Stomach (tissue), 9 donors: ENCODE measurements around the gene KCNJ16. TPM values are rescaled to one million over a fixed set of nuclear protein-coding genes. Genes with fewer than 3 reads are reported as not detected.

Experiments used
- DNase-seq, 2 donors: peaks; one replicate each; pipeline versions ENCODE4 v3.0.0 to v3.0.0-alpha.2; 2013 to 2019
- H3K27ac ChIP-seq, 5 donors: fragments of 200-600 bp in 4 of 5; sonication (generic) in 4 of 5; one replicate each; pipeline ENCODE4 v1.5.1; 2013 to 2019; ENCODE audit warnings: mild to moderate bottlenecking in 1 of 5, moderate library complexity in 1 of 5
- H3K27me3 ChIP-seq, 3 donors: fragments of 200-600 bp; sonication (generic); one replicate each; pipeline ENCODE4 v1.5.1; 2017 to 2019; ENCODE audit warnings: mixed run types in 1 of 3
- H3K36me3 ChIP-seq, 4 donors: fragments of 200-600 bp; sonication (generic); 1 replicate in 3 of 4; 2 replicates in 1 of 4; pipeline ENCODE4 v1.5.1; 2016 to 2019
- H3K4me1 ChIP-seq, 4 donors: fragments of 200-600 bp; sonication (generic); one replicate each; pipeline ENCODE4 v1.5.1; 2016 to 2019
- H3K4me3 ChIP-seq, 4 donors: fragments of 200-600 bp; sonication (generic) in 3 of 4; one replicate each; pipeline ENCODE4 v1.5.1; 2016 to 2019; ENCODE audit warnings: mild to moderate bottlenecking in 1 of 4
- H3K9me3 ChIP-seq, 4 donors: fragments of 200-600 bp; sonication (generic); one replicate each; pipeline ENCODE4 v1.5.1; 2016 to 2019
- EP300 ChIP-seq: sonication (generic); formaldehyde crosslinking; IDR thresholded peaks from one replicate; pipeline ENCODE4 v1.6.1; 2017; ENCODE audit warnings: antibody characterized with exemption
- POLR2A ChIP-seq, 4 donors: fragments of 450-650 bp; IDR thresholded peaks; one replicate each; pipeline ENCODE4 v1.6.1; 2016; ENCODE audit warnings: antibody characterized with exemption in 4 of 4, control low read depth in 2 of 4, mild to moderate bottlenecking in 1 of 4, moderate library complexity in 1 of 4
- POLR2AphosphoS5 ChIP-seq, 3 donors: sonication (generic); formaldehyde crosslinking; IDR thresholded peaks; one replicate each; pipeline ENCODE4 v1.6.1; 2016; ENCODE audit warnings: antibody characterized with exemption in 3 of 3
- WGBS, 5 donors: extraction: QIAGEN DNeasy Blood & Tissue Kit in 3 of 5; methylation state at CpG; one replicate each; pipeline versions ENCODE4 v1.1.5 to v1.1.7; 2013 to 2018; 5-methylcytosine and 5-hydroxymethylcytosine counted together
- intact Hi-C: fragments of 100-400 bp; cut with DNase I; formaldehyde crosslinking; loops from one replicate; pipeline ENCODE4 v1.15.1; 2023; ENCODE audit warnings: low total_unique reads
- polyA plus RNA-seq, 3 donors: library from polyadenylated mRNA; stranded (reverse); fragments of 200-250 nt; gene quantifications; one replicate each; pipeline ENCODE4 v1.2.3, GENCODE V29; 2013
- total RNA-seq, 5 donors: library from RNA; depleted of rRNA; stranded (reverse); fragments of >200 nt; gene quantifications; one replicate each; pipeline versions ENCODE4 v1.1.0 to v1.2.3, GENCODE V29; 2014 to 2016
- TF ChIP-seq, protein P1 (sequence below), 7 experiments: fragments of 450-650 bp in 4 of 7; fragments of 200-600 bp in 3 of 7; sonication (generic) in 3 of 7; IDR thresholded peaks; one replicate each; pipeline ENCODE4 v1.5.1; 2016 to 2019; ENCODE audit warnings: antibody characterized with exemption in 7 of 7, control low read depth in 2 of 7, mild to moderate bottlenecking in 1 of 7
- donor health status: healthy with polysubstance abuse.
- donor health status: Bipolar disorder and iron deficiency.
- donor health status: healthy.

KCNJ16 gene
- total and polyA plus RNA-seq, 8 donors, result 5.9 to 135 (median 12.9) TPM; not detected in 1

DNA sequence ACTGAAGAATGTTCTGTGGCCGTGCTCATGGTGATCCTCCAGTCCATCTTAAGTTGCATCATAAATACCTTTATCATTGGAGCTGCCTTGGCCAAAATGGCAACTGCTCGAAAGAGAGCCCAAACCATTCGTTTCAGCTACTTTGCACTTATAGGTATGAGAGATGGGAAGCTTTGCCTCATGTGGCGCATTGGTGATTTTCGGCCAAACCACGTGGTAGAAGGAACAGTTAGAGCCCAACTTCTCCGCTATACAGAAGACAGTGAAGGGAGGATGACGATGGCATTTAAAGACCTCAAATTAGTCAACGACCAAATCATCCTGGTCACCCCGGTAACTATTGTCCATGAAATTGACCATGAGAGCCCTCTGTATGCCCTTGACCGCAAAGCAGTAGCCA is 57.5 kb downstream of the KCNJ16 start:
- TF ChIP-seq EP300, result no peak
- TF ChIP-seq POLR2AphosphoS5 (IDR thresholded peaks at IDR 0.05), result no peak
- no peak for TF ChIP-seq POLR2A (IDR thresholded peaks at IDR 0.05)
- TF ChIP-seq, protein P1, sequence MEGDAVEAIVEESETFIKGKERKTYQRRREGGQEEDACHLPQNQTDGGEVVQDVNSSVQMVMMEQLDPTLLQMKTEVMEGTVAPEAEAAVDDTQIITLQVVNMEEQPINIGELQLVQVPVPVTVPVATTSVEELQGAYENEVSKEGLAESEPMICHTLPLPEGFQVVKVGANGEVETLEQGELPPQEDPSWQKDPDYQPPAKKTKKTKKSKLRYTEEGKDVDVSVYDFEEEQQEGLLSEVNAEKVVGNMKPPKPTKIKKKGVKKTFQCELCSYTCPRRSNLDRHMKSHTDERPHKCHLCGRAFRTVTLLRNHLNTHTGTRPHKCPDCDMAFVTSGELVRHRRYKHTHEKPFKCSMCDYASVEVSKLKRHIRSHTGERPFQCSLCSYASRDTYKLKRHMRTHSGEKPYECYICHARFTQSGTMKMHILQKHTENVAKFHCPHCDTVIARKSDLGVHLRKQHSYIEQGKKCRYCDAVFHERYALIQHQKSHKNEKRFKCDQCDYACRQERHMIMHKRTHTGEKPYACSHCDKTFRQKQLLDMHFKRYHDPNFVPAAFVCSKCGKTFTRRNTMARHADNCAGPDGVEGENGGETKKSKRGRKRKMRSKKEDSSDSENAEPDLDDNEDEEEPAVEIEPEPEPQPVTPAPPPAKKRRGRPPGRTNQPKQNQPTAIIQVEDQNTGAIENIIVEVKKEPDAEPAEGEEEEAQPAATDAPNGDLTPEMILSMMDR (IDR thresholded peaks at IDR 0.05), result no peak
- no peaks in the 10 kb centered on the region for H3K27me3 ChIP-seq
- H3K9me3 ChIP-seq, result no peaks in the 10 kb centered on the region
- H3K4me3 ChIP-seq, result no peak overlapping the region
- H3K27ac ChIP-seq, result no peak overlapping the region
- H3K36me3 ChIP-seq, result no peaks in the 10 kb centered on the region
- WGBS, 5 donors, result 96 to 98% (median 97%) methylated on average over 11 of the region's 11 CpGs
- no peak for DNase-seq
- peaks cover 8 to 22% (median 13%) of the 10 kb centered on the region in 4 donors for H3K4me1 ChIP-seq
- intact Hi-C loops, result no loop called here

- Histone ChIP-seq H3K4me3 (no peak overlapping the region), H3K27ac (no peak overlapping the region), H3K36me3 (no peaks in the 10 kb centered on the region), H3K27me3 (no peaks in the 10 kb centered on the region), H3K4me1 (peaks cover 22 to 38% (median 26%) of the 10 kb centered on the region in 4 donors), H3K9me3 (no peaks in the 10 kb centered on the region)
- TF ChIP-seq EP300, result no peak
- no peak for TF ChIP-seq POLR2AphosphoS5 (IDR thresholded peaks at IDR 0.05)
- TF ChIP-seq, protein P1 (IDR thresholded peaks at IDR 0.05), result no peak
- no peak for TF ChIP-seq POLR2A (IDR thresholded peaks at IDR 0.05)
- 79 to 90% (median 84%) methylated on average over 8 of the region's 8 CpGs for WGBS, 5 donors
- no peak for DNase-seq
- intact Hi-C loops, result no loop called here
These were observed 59.0 kb downstream of the KCNJ16 start for GRCh38 chr17:70134042-70134441.

DNA sequence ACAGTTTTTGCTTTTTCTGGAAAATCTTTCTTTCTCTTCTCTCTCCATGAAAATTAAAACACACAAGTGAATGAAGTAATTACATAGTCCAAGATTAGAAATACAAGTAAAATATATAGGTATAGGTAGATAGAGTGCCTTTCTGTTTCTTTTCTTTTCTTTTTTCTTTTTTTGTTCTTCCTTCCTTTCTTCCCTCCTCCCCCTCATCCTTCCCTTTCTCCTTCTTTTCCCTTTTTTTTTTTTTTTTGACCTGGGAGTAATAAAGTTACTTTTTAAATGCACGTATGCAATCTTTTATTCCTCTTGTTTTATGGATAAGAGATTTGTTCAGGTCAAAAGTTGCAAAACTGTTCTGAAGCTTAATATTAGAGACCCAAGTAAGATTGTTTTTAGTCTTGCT is 59.8 kb downstream of the KCNJ16 start:
- TF ChIP-seq EP300 (no peak), POLR2AphosphoS5 (IDR thresholded peaks at IDR 0.05) (no peak), POLR2A (IDR thresholded peaks at IDR 0.05) (no peak)
- TF ChIP-seq, protein P1 (IDR thresholded peaks at IDR 0.05), result no peak
- H3K27ac ChIP-seq, result no peak overlapping the region
- H3K27me3 ChIP-seq, result no peaks in the 10 kb centered on the region
- intact Hi-C loops, result no loop called here
- DNase-seq, result no peak
- no peak overlapping the region for H3K4me3 ChIP-seq
- no peaks in the 10 kb centered on the region for H3K36me3 ChIP-seq
- H3K9me3 ChIP-seq, result no peaks in the 10 kb centered on the region
- WGBS, 5 donors, result 48 to 71% (median 52%) methylated on average over 1 of the region's 1 CpG
- peaks cover 23 to 43% (median 29%) of the 10 kb centered on the region in 4 donors for H3K4me1 ChIP-seq

DNA sequence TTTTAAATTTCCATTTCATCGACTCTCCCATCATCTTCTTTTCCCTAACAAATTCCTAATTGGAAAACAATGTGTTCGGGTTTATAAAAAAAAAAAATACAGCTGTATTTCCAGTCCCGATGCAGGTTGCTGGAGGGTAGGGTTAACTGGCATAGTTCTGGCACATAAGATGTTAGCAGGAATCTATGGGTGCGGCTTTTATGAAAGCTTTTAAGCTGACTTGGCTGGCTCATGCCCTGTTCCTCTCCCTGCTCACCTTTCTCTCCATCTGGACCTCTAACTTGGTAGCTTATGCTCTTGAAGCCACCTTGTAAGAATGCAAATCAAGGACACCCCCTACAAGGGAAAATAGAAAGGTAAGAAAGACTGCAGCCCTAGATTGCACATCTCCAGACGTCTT is 61.1 kb downstream of the KCNJ16 start:
- no peak for DNase-seq
- H3K4me1 ChIP-seq, result peaks cover 25 to 51% (median 31%) of the 10 kb centered on the region in 4 donors
- peak overlapping the region in 4 of 5 donors; percentile 21 to 90 (median 88) for H3K27ac ChIP-seq
- TF ChIP-seq, protein P1 (IDR thresholded peaks at IDR 0.05), result no peak
- TF ChIP-seq POLR2A (IDR thresholded peaks at IDR 0.05), result no peak
- no peak for TF ChIP-seq EP300
- no peak for TF ChIP-seq POLR2AphosphoS5 (IDR thresholded peaks at IDR 0.05)
- no peaks in the 10 kb centered on the region for H3K9me3 ChIP-seq
- no peaks in the 10 kb centered on the region for H3K36me3 ChIP-seq
- 43 to 60% (median 50%) methylated on average over 5 of the region's 5 CpGs for WGBS, 5 donors
- intact Hi-C loops, result no loop called here
- H3K4me3 ChIP-seq, result no peak overlapping the region
- H3K27me3 ChIP-seq, result no peaks in the 10 kb centered on the region
